ENCODE measurements around the gene FKBP6. TPM values are rescaled to one million over a fixed set of nuclear protein-coding genes. Genes with fewer than 3 reads are reported as not detected.
A peak's percentile ranks its signal among the peaks of the same experiment; 100 is the strongest.
"Not testable (repeated sequence)": the region's sequence is repeated elsewhere in the genome, so short reads cannot be mapped to it uniquely, and the experiment has no call there.

The FKBP6 gene
- total RNA-seq, 2 donors from 2014 or later, result not detected

DNA sequence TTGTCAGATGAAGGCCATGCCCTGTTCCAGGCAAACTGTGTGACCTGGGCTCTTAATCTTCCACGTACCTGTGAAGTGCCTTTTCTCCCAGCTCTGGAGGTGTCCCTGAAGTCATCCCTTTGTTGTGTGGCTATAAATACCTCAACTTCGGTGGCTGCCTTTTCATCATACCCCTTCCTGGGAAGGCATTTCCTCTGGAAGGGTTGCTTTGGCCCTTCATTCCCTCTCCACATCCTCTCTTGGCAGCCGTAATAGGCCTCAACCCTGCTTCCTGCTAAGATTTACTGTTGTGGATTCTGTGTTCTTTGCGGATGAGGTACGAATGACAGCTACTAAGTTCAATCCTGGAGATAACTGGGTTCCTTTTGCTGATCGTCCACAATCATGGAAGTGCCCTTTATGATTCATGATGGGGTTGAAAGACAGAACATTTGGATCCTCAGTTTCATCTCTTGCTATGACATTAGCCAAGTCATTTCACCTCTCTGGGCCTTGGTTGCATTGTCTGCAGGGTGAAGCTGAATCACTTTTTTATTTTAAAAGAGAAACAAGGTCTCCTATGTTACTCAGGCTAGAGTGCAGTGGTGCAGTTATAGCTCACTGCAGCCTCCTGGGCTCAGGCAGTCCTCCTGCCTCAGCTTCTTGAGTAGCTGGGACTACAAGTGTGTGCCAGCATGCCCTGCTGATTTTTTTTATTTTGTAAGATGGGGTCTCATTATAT lies 23.6 kb downstream of the FKBP6 start:
- no peak for DNase-seq (ENCODE audit: low spot score)
- intact Hi-C loops (cut with DNase I), result no loop called here

DNA sequence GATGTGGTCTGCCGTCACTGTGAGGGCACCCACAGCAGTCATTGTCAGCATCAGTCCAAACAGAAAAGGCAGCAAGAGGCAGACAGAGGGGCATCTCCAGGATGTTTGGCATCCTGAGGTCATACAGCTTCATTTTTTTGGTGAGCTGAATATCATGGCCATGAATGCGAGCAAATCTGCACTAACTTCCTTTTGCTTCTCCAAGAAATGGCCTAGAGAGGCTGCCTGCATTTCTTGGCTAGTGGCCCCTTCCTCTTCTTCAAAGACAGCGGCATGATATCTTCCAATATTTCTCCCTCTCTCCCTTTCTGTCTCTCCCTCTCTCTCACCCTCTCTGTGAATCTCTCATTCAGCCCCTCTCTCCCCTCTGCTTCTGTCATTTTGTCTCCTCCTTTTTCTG lies 24.8 kb downstream of the FKBP6 start:
- intact Hi-C loops (cut with DNase I), result no loop called here
- DNase-seq (ENCODE audit: low spot score), result no peak

GRCh38 chr7:73353243-73353642 lies 25.3 kb downstream of the FKBP6 start:
- no peak for DNase-seq (ENCODE audit: low spot score)
- intact Hi-C loops (cut with DNase I), result no loop called here

DNA sequence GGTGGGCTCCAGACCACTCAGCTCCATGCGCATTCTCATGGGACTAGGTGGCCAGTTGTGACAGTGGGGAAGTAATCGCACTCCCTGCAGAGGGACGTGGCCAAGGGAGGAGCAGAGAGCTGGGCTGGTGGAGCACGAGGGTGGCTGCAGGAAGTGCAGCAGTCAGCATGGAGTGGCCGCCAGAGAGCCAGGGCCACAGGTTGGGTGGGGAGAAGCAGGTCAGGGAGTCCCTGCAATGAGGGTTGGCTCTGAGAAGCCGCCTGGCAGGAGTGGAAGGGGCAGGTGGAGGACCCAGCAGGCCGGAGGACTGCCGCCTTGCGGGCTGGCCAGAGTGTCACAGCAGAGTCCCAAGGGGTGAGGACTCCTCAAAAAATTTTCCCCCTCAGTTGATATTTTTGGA lies 26.2 kb downstream of the FKBP6 start:
- no peak for DNase-seq (ENCODE audit: low spot score)
- intact Hi-C loops (cut with DNase I), result no loop called here

DNA sequence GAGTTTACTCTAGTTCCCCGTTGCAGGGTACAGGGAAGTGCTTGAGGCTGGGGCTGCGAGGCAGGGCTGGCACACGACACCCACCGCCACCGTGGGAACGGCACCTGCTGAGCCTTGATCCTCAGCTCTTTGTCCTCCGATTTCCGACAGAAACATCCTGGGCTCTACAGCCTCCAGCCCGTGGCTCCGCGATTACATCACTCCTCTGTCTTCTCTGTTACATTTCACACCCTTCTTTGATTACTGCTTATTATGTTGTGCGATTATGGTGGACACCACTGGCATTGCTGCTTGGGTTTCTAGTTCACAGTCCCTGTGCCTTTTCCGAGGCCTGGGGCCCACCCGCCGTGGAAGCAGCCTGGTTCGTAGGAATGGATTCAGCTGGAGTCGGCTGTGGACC lies 26.9 kb downstream of the FKBP6 start:
- DNase-seq (ENCODE audit: low spot score), result no peak
- intact Hi-C loops (cut with DNase I), result no loop called here

DNA sequence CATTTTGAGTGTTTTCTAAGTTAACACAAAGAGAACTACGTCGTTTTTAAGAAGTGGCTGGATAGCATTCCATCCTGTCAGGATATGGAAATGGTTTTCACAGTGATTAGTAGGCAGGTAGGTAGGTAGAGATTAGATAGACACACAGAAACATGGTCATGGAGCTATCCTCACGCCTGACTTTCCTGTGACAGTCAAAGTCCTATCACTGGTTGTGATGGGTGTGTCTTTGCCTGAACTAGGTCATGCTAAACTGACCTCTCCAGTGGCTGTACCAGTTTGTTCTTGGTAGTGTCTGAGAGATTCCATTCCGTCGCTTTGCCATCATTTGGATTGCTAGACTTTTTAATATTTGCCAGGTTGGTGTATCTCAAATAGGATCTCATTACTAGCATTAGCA lies 28.2 kb downstream of the FKBP6 start:
- intact Hi-C loops (cut with DNase I), result no loop called here
- no peak for DNase-seq (ENCODE audit: low spot score)

DNA sequence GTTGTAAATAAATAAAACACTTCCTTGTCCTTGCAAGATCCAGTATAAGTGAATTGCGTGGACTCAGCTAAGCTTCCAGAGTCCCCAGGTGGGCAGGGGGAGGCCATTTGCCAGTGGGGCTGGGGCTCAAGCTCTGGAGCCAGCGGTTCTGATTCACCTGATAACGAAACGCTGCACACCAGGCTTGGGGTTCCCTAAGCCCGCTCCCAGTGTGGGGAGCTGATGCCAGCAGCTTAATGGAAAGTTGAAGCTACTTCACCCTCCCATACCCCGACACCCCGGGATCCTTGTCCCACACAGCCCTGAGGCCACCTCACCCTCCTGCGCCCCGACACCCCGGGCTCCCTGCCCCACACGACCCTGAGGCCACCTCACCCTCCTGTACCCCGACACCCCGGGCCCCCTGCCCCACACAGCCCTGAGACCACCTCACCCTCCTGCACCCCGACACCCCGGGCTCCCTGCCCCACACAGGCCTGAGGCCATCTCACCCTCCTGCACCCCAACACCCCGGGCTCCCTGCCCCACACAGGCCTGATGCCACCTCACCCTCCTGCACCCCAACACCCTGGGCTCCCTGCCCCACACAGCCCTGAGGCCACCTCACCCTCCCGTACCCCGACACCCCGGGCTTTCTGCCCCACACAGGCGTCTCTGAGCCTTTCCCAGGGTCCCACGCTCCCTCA lies 30.8 kb downstream of the FKBP6 start:
- intact Hi-C loops (cut with DNase I), result no loop called here
- DNase-seq (ENCODE audit: low spot score), result no peak

- DNase-seq (ENCODE audit: low spot score), result peak; percentile 52
- intact Hi-C loops (cut with DNase I), result no loop called here
Observed at GRCh38 chr7:73359306-73359705, 31.3 kb downstream of the FKBP6 start.

DNA sequence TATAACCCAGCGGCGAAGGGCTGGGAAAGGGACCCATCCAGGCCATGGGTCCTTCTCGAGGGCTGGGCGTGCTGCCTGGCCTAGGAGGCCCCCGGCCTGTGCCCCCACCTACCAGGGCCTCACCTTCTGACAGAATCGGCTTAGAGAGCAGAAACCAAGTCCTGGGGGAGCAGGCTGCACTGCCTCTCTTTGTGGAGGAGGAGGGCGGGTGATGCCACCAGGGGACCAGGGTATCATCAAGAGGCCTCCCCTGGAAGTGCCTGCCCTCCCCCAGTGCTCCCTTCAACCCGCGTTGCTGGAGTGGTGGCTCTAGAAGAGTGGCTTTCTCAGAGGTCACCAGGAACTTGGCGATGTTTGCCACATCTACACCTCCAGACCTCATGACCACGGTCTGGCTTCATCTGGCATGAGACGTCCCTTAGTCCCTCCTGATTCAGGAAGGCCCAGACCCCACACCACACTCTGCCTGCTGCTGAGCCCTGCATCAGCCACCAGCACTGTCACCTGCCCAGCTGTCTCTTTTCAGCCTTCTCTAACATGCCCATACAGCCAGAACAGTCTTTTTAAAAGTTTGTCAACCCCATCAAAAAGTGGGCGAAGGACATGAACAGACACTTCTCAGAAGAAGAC lies 31.9 kb downstream of the FKBP6 start:
- intact Hi-C loops (cut with DNase I), result no loop called here
- peak; percentile 64 for DNase-seq (ENCODE audit: low spot score)

GRCh38 chr7:73360590-73360989 lies 32.6 kb downstream of the FKBP6 start:
- DNase-seq (ENCODE audit: low spot score); intact Hi-C loops (cut with DNase I): not testable (repeated sequence)

DNA sequence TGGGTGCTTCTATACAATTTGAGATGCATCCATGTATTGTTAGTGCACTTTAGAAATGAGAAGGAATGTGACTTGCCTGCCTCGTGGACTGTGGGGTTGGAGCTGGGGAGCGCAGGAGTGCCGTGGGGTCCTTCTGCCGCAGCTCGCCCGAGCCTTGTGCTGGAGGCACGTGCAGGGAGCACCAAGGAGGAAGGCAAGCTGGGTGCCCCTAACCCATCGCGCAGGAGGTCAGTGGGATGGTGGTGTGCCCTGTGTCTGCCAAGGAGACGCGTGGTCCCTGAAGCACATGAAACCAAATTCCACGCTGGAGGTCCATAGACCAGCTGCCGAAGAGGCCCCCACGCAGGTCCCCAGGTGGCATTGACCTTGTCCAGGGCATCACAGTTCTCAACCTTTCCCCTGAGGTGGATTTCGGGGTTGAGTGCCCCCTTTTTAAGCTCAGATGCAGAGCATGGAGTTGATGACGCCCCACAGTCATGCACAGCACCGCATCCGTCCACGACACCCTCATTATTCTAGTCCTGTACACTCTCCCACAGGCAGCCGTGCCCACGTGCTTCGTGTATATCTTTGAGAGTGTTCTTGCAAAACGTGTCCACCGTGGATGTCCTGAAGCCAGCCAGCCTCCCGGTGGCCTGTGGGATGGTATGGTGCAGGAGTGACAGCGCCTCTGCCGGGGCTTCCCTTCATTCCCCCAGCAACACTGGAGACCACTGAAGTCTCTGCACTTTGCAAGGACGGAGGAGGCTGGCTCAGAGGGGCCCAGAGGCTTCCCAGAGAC lies 35.5 kb downstream of the FKBP6 start:
- intact Hi-C loops (cut with DNase I), result no loop called here
- DNase-seq (ENCODE audit: low spot score), result no peak

GRCh38 chr7:73364006-73364728 lies 36.2 kb downstream of the FKBP6 start:
- no peak for DNase-seq (ENCODE audit: low spot score)
- intact Hi-C loops (cut with DNase I), result no loop called here

GRCh38 chr7:73366127-73366526 lies 38.2 kb downstream of the FKBP6 start:
- intact Hi-C loops (cut with DNase I), result no loop called here
- no peak for DNase-seq (ENCODE audit: low spot score)

GRCh38 chr7:73366990-73367389 lies 39.0 kb downstream of the FKBP6 start:
- no peak for DNase-seq (ENCODE audit: low spot score)
- intact Hi-C loops (cut with DNase I), result no loop called here

DNA sequence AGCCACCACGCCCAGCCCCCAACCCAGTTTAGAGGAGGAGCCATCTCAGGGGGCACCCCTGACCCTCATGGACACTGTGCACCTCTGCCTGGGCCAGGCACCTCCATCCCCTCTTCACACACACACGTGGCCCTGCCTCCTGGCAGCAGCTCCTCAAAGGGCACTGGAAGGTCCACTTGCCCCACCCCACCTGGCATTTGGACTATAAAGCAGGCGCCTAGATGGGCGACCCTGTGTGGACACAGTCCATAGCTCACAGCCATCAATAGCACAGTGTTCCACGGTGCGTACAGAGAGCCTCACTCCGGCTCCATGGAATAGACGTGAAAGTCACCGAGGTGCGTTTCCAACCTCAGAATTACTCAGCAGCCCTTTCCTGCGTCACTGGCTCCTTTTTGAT lies 41.0 kb downstream of the FKBP6 start:
- intact Hi-C loops (cut with DNase I), result no loop called here

GRCh38 chr7:73369622-73370021 lies 41.7 kb downstream of the FKBP6 start:
- no peak for DNase-seq (ENCODE audit: low spot score)
- intact Hi-C loops (cut with DNase I), result no loop called here

More for the DNA sequence above, 41.0 kb downstream of the FKBP6 start:
- no peak for DNase-seq (ENCODE audit: low spot score)

- intact Hi-C loops (cut with DNase I), result no loop called here
- no peak for DNase-seq (ENCODE audit: low spot score)
Observed at GRCh38 chr7:73373741-73374140, 45.8 kb downstream of the FKBP6 start.

DNA sequence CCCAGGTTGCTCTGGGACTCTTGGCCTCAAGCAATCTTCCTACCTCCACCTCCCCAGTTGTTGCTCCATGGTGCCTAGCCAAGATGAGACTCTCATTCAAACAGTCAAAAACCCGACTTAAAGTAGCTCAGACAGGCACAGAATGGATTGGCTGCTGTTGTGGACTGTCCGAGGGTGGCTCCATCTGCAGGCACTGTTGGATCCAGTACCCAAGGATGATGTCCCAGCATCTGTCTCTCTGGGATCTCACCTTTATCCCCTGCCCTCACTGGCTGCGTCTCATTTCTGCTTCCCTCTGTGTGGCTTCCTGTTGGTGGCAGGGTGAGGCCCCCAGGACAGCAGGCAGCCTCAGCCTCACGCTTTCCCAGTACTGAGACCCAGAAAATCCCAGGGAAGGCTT lies 48.3 kb downstream of the FKBP6 start:
- intact Hi-C loops (cut with DNase I), result not testable (repeated sequence)

DNA sequence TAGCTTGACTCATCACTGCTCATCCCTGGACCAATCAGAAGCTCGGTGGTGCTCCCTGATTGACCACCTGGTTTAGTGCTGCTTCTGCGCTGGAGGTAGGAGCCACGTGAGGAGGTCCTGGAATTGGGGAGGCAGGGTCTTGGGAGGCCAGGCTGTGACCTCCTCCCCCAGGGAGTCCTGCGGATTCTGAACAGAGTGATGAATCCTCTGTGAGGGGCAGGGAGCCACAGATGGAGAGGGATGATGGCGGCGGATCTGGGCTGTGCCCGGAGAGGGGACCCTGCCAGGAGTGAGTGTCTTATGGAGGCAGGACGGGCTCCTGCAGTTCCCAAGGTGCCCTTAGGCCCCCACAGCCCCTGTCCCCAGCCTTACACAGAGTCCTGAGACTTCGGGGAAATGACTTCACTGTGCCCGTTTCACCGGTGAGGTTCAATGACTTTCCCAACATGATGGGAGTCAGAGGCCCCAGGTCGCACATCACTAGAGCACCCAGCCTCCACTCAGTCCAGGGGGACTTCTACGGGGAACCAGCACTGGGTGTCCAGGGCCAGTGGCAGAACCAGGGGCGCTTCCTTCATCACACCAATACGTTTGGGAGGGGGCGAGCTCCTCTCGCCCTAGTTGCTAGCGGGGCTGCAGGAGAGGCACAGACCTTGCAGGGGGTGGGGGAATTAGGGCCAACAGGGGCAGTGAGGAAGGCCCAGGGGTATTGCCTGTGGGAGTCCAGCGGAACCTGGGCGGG lies 48.9 kb downstream of the FKBP6 start:
- intact Hi-C loops (cut with DNase I), result no loop called here
- DNase-seq (ENCODE audit: low spot score), result no peak

More for the DNA sequence above, 48.3 kb downstream of the FKBP6 start:
- not testable (repeated sequence) for DNase-seq (ENCODE audit: low spot score)

Data from posterior vena cava (tissue), 2 donors.